Astrocyte of the spinal cord (primary cell): ENCODE data around the gene MGAM2.

Source experiments
- DNase-seq: peaks from one replicate; pipeline ENCODE4 v3.0.0; 2011; ENCODE audit warnings: low read depth, low spot score
- H3K4me3 ChIP-seq: 2 replicates; pipeline ENCODE4 v1.5.1; 2011; ENCODE audit warnings: low read depth, mild to moderate bottlenecking, low read length, moderate library complexity
- CTCF ChIP-seq: IDR thresholded peaks from 2 replicates; pipeline ENCODE4 v1.5.1; 2012; ENCODE audit warnings: low read depth, mild to moderate bottlenecking, low read length, inconsistent platforms
- in situ Hi-C: cut with HindIII; loops from 2 replicates; pipeline ENCODE4 v1.10.0; 2017; ENCODE audit warnings: low sequenced_read_pairs

Gene MGAM2

DNA sequence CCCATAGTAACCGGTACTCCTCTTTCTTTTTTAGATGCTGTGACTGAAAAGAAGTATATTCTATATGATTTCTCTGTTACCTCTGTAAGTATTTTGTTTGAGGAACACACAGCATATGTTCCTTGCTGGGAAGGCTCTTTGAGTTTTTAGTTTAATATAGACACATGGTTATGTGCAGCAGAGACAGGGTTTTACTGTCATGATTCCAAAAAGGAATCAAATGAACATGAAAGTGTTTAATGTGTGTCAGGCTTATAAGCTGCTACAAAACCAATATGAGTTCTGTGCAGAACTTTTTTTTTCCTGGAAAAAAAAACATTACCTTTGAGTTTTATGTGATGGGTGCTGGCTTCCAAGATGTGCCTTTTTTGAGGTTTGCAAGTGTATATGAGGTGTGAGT lies 50.4 kb downstream of the MGAM2 start:
- in situ Hi-C loops = no loop called here
- DNase-seq = no peak
- H3K4me3 ChIP-seq = no peak overlapping the region
- no peak for TF ChIP-seq CTCF

GRCh38 chr7:142168746-142169145 lies 57.2 kb downstream of the MGAM2 start:
- in situ Hi-C loops = no loop called here
- peak; percentile 16 for DNase-seq
- H3K4me3 ChIP-seq = no peak overlapping the region
- TF ChIP-seq CTCF = no peak

GRCh38 chr7:142172932-142173331 lies 61.4 kb downstream of the MGAM2 start:
- in situ Hi-C loops = no loop called here

DNA sequence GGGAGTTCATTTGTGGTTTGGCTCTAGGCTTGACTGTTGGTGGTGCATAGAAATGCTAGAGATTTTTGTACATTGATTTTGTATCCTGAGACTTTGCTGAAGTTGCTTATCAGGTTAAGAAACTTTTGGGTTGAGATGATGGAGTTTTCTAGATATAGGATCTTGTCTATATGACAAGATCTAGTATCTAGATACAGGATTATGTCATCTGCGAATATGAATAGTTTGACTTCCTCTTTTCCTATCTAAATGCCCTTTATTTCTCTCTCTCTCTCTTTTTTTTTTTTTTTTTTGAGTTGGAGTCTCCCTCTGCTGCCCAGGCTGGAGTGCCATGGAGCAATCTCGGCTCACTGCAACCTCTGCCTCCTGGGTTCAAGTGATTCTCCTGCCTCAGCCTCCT lies 62.9 kb downstream of the MGAM2 start:
- in situ Hi-C loops = no loop called here
- no peak overlapping the region for H3K4me3 ChIP-seq
- DNase-seq = no peak
- TF ChIP-seq CTCF = no peak

More at GRCh38 chr7:142172932-142173331, 61.4 kb downstream of the MGAM2 start:
- DNase-seq = no peak
- H3K4me3 ChIP-seq = no peak overlapping the region
- TF ChIP-seq CTCF = no peak

DNA sequence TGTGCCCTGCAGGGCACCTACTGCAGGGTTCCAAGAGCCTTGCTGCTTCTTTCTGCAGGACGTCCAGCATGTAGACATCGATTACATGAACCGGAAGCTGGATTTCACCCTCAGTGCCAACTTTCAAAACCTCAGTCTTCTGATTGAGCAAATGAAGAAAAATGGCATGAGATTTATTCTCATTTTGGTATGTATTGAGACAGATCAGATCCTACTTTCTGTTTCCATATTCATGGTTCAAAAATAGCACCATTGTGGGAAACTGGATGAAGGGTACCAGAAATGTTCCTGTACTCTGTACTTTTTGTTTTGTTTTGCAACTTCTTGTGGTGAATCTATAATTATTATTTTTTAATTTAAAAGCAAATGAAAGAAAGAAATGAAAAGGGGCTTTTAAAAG lies 64.1 kb downstream of the MGAM2 start:
- H3K4me3 ChIP-seq = no peak overlapping the region
- in situ Hi-C loops = no loop called here
- TF ChIP-seq CTCF = no peak
- no peak for DNase-seq

GRCh38 chr7:142176901-142177300 lies 65.4 kb downstream of the MGAM2 start:
- no peak for DNase-seq
- TF ChIP-seq CTCF = no peak
- in situ Hi-C loops = no loop called here
- no peak overlapping the region for H3K4me3 ChIP-seq

GRCh38 chr7:142177869-142178268 lies 66.4 kb downstream of the MGAM2 start:
- no peak for TF ChIP-seq CTCF
- in situ Hi-C loops = no loop called here
- DNase-seq = peak; percentile 56
- no peak overlapping the region for H3K4me3 ChIP-seq
